H9 (cell line): ENCODE results near the gene LZTS3. TPM values are rescaled to one million over a fixed set of nuclear protein-coding genes. Genes with fewer than 3 reads are reported as not detected.

Experiments used
- DNase-seq: peaks from one replicate; pipeline ENCODE4 v3.0.0-alpha.2; 2017
- H2AFZ ChIP-seq: one replicate; pipeline ENCODE4 v1.6.1; 2013; ENCODE audit warnings: mild to moderate bottlenecking, low read length, control low read depth, moderate library complexity
- H2AK5ac ChIP-seq: 2 replicates; pipeline ENCODE4 v1.6.1; 2013; ENCODE audit warnings: low read length, control low read depth, mixed read lengths; ENCODE audit not compliant: insufficient read length
- H2BK120ac ChIP-seq: one replicate; pipeline ENCODE4 v1.6.1; 2013; ENCODE audit warnings: low read depth, mild to moderate bottlenecking, low read length, control low read depth, inconsistent platforms; ENCODE audit not compliant: poor library complexity, severe bottlenecking
- H2BK12ac ChIP-seq: 2 replicates; pipeline ENCODE4 v1.6.1; 2013; ENCODE audit warnings: low read length, control low read depth, mixed read lengths, low read depth; ENCODE audit not compliant: insufficient read length
- H2BK15ac ChIP-seq: 2 replicates; pipeline ENCODE4 v1.6.1; 2013; ENCODE audit warnings: low read depth, low read length, control low read depth
- H2BK20ac ChIP-seq: one replicate; pipeline ENCODE4 v1.6.1; 2013; ENCODE audit warnings: low read depth, mild to moderate bottlenecking, low read length, control low read depth, inconsistent platforms; ENCODE audit not compliant: poor library complexity, severe bottlenecking
- H2BK5ac ChIP-seq: 2 replicates; pipeline ENCODE4 v1.6.1; 2013; ENCODE audit warnings: low read length, control low read depth, mixed read lengths; ENCODE audit not compliant: insufficient read length
- H3K14ac ChIP-seq: 2 replicates; pipeline ENCODE4 v1.6.1; 2013; ENCODE audit warnings: low read length, control low read depth; ENCODE audit not compliant: insufficient read depth
- H3K18ac ChIP-seq: 2 replicates; pipeline ENCODE4 v1.6.1; 2013; ENCODE audit warnings: low read depth, mild to moderate bottlenecking, mixed read lengths, low read length, control low read depth; ENCODE audit not compliant: insufficient read length
- H3K23ac ChIP-seq: 2 replicates; pipeline ENCODE4 v1.6.1; 2013; ENCODE audit warnings: low read length, control low read depth, mixed read lengths, low read depth; ENCODE audit not compliant: insufficient read length
- H3K23me2 ChIP-seq: 2 replicates; pipeline ENCODE4 v1.6.1; 2013; ENCODE audit warnings: low read depth, mild to moderate bottlenecking, mixed read lengths, low read length, control low read depth; ENCODE audit not compliant: insufficient read length, poor library complexity, severe bottlenecking
- H3K27ac ChIP-seq: 2 replicates; pipeline ENCODE4 v1.5.1; 2013; ENCODE audit warnings: low read length, control low read depth, mixed read lengths, low read depth; ENCODE audit not compliant: insufficient read length
- H3K27me3 ChIP-seq: 2 replicates; pipeline ENCODE4 v1.6.1; 2013; ENCODE audit warnings: low read length, control low read depth, inconsistent platforms; ENCODE audit not compliant: insufficient read depth
- H3K4ac ChIP-seq: 2 replicates; pipeline ENCODE4 v1.6.1; 2013; ENCODE audit warnings: low read depth, mild to moderate bottlenecking, control low read depth, inconsistent platforms, low read length, moderate library complexity
- H3K4me1 ChIP-seq: 2 replicates; pipeline ENCODE4 v1.6.1; 2013; ENCODE audit warnings: low read length, control low read depth, inconsistent platforms; ENCODE audit not compliant: insufficient read depth
- H3K4me2 ChIP-seq: 2 replicates; pipeline ENCODE4 v1.6.1; 2013; ENCODE audit warnings: low read length, control low read depth, mixed read lengths; ENCODE audit not compliant: insufficient read length, insufficient read depth
- H3K56ac ChIP-seq: 2 replicates; pipeline ENCODE4 v1.6.1; 2013; ENCODE audit warnings: low read depth, mild to moderate bottlenecking, mixed read lengths, low read length, control low read depth; ENCODE audit not compliant: insufficient read length
- H3K79me1 ChIP-seq: 2 replicates; pipeline ENCODE4 v1.6.1; 2013; ENCODE audit warnings: low read depth, mild to moderate bottlenecking, moderate library complexity, low read length, control low read depth, inconsistent platforms; ENCODE audit not compliant: insufficient read depth, poor library complexity, severe bottlenecking
- H3K79me2 ChIP-seq: 2 replicates; pipeline ENCODE4 v1.6.1; 2013; ENCODE audit warnings: low read length, control low read depth, inconsistent platforms; ENCODE audit not compliant: insufficient read depth
- H3K9ac ChIP-seq: 2 replicates; pipeline ENCODE4 v1.6.1; 2013; ENCODE audit warnings: low read length, control low read depth, mixed read lengths; ENCODE audit not compliant: insufficient read length; ENCODE audit errors: extremely low read depth
- H3K9me3 ChIP-seq: one replicate; pipeline ENCODE4 v1.6.1; 2013; ENCODE audit warnings: low read depth, low read length, inconsistent platforms; ENCODE audit not compliant: control insufficient read depth
- H3T11ph ChIP-seq: one replicate; pipeline ENCODE4 v1.6.1; 2013; ENCODE audit warnings: mild to moderate bottlenecking, low read length, control low read depth, inconsistent platforms
- H4K20me1 ChIP-seq: one replicate; pipeline ENCODE4 v1.6.1; 2013; ENCODE audit not compliant: control insufficient read depth, insufficient read length, insufficient read depth
- H4K5ac ChIP-seq: 2 replicates; pipeline ENCODE4 v1.6.1; 2013; ENCODE audit warnings: low read depth, mild to moderate bottlenecking, mixed read lengths, low read length, control low read depth; ENCODE audit not compliant: insufficient read length
- H4K8ac ChIP-seq: replicated peaks from 2 replicates; pipeline ENCODE4 v1.6.1; 2013; ENCODE audit warnings: low read length, control low read depth, mixed read lengths, low read depth; ENCODE audit not compliant: insufficient read length
- H4K91ac ChIP-seq: 2 replicates; pipeline ENCODE4 v1.6.1; 2013; ENCODE audit warnings: low read depth, mild to moderate bottlenecking, moderate library complexity, mixed read lengths, low read length, control low read depth; ENCODE audit not compliant: insufficient read length
- H3K27ac Mint-ChIP-seq, 3 experiments: 2 replicates in 2 of 3; 3 replicates in 1 of 3; pipeline ENCODE4 v1.8.0; 2020 to 2021; ENCODE audit warnings: mixed read lengths in 3 of 3, mild to moderate bottlenecking in 1 of 3, moderate library complexity in 1 of 3
- H3K27me3 Mint-ChIP-seq: 2 replicates; pipeline ENCODE4 v1.8.0; 2021; ENCODE audit warnings: low read depth, mild to moderate bottlenecking, moderate library complexity, mixed read lengths
- H3K36me3 Mint-ChIP-seq, 3 experiments: 2 replicates in 2 of 3; 3 replicates in 1 of 3; pipeline ENCODE4 v1.8.0; 2020 to 2021; ENCODE audit warnings: low read depth in 3 of 3, mixed read lengths in 3 of 3; ENCODE audit not compliant: insufficient read depth in 1 of 3
- H3K4me1 Mint-ChIP-seq, 2 experiments: 2 replicates each; pipeline ENCODE4 v1.8.0; 2020; ENCODE audit warnings: mixed read lengths in 2 of 2
- H3K4me3 Mint-ChIP-seq, 2 experiments: 2 replicates in 1 of 2; 3 replicates in 1 of 2; pipeline ENCODE4 v1.8.0; 2020 to 2021; ENCODE audit warnings: mild to moderate bottlenecking in 2 of 2, mixed read lengths in 2 of 2, moderate library complexity in 1 of 2
- H3K9me3 Mint-ChIP-seq, 2 experiments: 2 replicates in 1 of 2; 3 replicates in 1 of 2; pipeline ENCODE4 v1.8.0; 2020; ENCODE audit warnings: mild to moderate bottlenecking in 2 of 2, mixed read lengths in 2 of 2, moderate library complexity in 1 of 2
- CTCF ChIP-seq: fragments of 200-600 bp; sonication (generic); conservative IDR thresholded peaks from 3 replicates; pipeline ENCODE4 v1.8.0; 2021; ENCODE audit warnings: antibody characterized with exemption, mild to moderate bottlenecking
- WGBS: extraction: QIAGEN DNeasy Blood & Tissue Kit; methylation state at CpG from one replicate; pipeline ENCODE4 v1.1.7; 2013; ENCODE audit warnings: missing lambda C conversion rate, low lambda C conversion rate, mixed read lengths; ENCODE audit not compliant: insufficient read length; ENCODE audit errors: extremely low coverage; 5-methylcytosine and 5-hydroxymethylcytosine counted together
- total RNA-seq: library from RNA; stranded (reverse); gene quantifications from 2 replicates; pipeline ENCODE4 v1.2.1, GENCODE V29; 2021

Gene LZTS3
- total RNA-seq, 1 experiment from 2014 or later, result 20.8 TPM

- Histone ChIP-seq H3K27ac (no peak overlapping the region), H3K23ac (no peak overlapping the region), H3K4ac (no peak overlapping the region), H3T11ph (no peak overlapping the region), H4K20me1 (no peaks in the 10 kb centered on the region), H2BK15ac (no peak overlapping the region), H2AFZ (no peak overlapping the region), H2BK12ac (no peak overlapping the region), H3K18ac (no peak overlapping the region), H2AK5ac (no peak overlapping the region), H3K4me1 (no peaks in the 10 kb centered on the region), H3K27me3 (no peaks in the 10 kb centered on the region), H2BK20ac (no peak overlapping the region), H3K9ac (no peak overlapping the region), H3K79me2 (no peaks in the 10 kb centered on the region), H3K4me2 (no peak overlapping the region), H3K79me1 (no peaks in the 10 kb centered on the region), H4K5ac (no peak overlapping the region), H4K91ac (no peak overlapping the region), H3K14ac (no peak overlapping the region), H2BK120ac (no peak overlapping the region), H2BK5ac (no peak overlapping the region), H3K56ac (no peak overlapping the region), H3K23me2 (no peaks in the 10 kb centered on the region), H3K9me3 (no peaks in the 10 kb centered on the region), H4K8ac (no peak overlapping the region)
- Mint-ChIP-seq H3K4me3 (no peak overlapping the region), H3K36me3 (no peaks in the 10 kb centered on the region), H3K27me3 (no peaks in the 10 kb centered on the region), H3K9me3 (no peaks in the 10 kb centered on the region), H3K27ac (no peak overlapping the region), H3K4me1 (no peaks in the 10 kb centered on the region)
- WGBS, result no CpG with 5 or more reads among the region's 2 CpGs
- no peak for TF ChIP-seq CTCF
- no peak for DNase-seq
Observed at GRCh38 chr20:3133155-3133554, 40.2 kb downstream of the LZTS3 start.
